C4-2B (cell line): ENCODE data around the gene SPAAR.
"Not testable (repeated sequence)": the region's sequence is repeated elsewhere in the genome, so short reads cannot be mapped to it uniquely, and the experiment has no call there.

Source experiments
- H3K27ac ChIP-seq: fragments of 450-650 bp; 2 replicates; pipeline ENCODE4 v1.5.1; 2017
- ZFX ChIP-seq: fragments of 450-650 bp; IDR thresholded peaks from 2 replicates; pipeline ENCODE4 v1.6.1; 2017
- TF ChIP-seq, protein P1 (sequence below): fragments of 450-650 bp; conservative IDR thresholded peaks from 2 replicates; pipeline ENCODE4 v1.5.1; 2017; ENCODE audit warnings: mild to moderate bottlenecking

SPAAR gene

DNA sequence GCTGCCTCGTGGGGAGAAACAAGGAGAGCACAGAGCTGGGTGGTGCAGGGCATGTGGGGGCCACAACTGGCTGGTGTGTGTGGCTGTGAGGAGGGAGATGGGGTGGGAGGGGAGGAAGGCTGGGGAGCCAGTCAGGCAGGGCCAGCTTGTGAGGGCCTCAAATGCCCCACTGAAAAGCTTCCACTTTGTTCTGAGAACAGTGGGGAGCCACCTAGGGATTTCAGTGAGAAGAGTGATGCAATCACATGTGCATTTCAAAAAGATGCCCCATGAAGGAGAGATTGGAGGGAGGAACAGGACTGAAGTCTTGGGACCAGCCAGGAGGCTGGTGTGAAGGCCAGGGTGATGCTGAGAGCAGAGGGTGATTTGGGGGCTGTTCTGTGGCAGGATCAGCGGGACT, 40.4 kb upstream of the SPAAR start:
- H3K27ac ChIP-seq, result no peak overlapping the region
- TF ChIP-seq, protein P1, sequence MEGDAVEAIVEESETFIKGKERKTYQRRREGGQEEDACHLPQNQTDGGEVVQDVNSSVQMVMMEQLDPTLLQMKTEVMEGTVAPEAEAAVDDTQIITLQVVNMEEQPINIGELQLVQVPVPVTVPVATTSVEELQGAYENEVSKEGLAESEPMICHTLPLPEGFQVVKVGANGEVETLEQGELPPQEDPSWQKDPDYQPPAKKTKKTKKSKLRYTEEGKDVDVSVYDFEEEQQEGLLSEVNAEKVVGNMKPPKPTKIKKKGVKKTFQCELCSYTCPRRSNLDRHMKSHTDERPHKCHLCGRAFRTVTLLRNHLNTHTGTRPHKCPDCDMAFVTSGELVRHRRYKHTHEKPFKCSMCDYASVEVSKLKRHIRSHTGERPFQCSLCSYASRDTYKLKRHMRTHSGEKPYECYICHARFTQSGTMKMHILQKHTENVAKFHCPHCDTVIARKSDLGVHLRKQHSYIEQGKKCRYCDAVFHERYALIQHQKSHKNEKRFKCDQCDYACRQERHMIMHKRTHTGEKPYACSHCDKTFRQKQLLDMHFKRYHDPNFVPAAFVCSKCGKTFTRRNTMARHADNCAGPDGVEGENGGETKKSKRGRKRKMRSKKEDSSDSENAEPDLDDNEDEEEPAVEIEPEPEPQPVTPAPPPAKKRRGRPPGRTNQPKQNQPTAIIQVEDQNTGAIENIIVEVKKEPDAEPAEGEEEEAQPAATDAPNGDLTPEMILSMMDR, result no peak
- no peak for TF ChIP-seq ZFX

DNA sequence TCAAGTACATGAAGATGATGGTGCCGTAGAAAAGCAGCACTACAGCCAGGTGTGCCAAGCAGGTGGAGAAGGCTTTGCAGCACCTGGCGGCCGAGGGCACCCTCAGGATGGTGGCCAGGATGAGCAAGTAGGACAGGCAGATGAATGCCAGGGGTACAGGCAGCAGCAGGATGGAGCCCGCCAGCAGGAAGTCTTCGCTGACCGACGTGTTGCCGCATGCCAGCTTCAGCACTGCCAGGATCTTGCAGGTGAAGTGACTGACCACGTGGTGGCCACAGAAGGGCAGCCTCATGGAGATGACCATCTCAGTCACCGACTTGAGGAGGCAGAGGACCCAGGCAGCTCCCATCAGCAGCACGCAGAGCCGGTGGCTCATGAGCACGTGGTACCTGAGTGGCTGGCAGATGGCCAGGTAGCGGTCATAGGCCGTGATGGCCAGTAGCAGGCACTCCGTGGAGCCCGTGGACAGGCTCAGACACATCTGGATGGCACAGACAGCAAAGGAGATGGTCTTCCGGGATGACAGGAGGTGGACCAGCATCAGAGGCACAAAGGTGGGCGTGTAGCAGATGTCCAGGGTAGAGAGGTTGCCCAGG, 39.6 kb upstream of the SPAAR start:
- no peak overlapping the region for H3K27ac ChIP-seq
- TF ChIP-seq, protein P1, result no peak
- no peak for TF ChIP-seq ZFX

DNA sequence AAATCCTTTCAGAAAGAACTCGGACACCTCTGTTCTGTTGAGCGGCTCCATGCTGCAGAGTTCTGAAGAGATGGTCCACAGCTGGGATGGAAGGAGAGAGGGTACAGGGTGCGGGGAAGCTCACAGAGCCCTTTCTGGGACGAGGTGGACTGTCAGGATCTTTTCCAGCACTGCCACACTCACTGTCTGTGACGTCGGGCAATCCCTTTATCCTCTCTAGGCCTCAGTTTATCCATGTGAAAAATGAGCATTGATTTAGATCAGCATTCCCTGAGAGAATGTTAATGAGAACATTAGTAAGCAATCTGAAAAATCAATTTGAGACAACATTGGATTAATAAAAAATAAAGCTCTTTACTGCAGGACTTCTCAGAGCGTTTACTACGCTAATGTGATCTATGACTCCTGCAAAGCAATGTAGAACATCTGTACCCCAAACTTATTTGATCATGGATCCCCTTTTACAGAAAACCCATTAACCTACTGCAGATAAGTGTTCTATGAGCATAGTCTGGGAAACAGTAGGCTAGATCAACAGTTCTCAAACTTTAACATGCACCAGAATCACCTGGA, 38.9 kb upstream of the SPAAR start, which contains the start of gene OR13J1:
Gene OR13J1, minus strand, starts transcription at position 51 of the 573 bp plus-strand sequence. Its CDS starts 0 bp downstream, at position 51.
- no peak for TF ChIP-seq ZFX
- TF ChIP-seq, protein P1, result no peak
- peak within 1 kb of the TSS; percentile 47 for H3K27ac ChIP-seq

DNA sequence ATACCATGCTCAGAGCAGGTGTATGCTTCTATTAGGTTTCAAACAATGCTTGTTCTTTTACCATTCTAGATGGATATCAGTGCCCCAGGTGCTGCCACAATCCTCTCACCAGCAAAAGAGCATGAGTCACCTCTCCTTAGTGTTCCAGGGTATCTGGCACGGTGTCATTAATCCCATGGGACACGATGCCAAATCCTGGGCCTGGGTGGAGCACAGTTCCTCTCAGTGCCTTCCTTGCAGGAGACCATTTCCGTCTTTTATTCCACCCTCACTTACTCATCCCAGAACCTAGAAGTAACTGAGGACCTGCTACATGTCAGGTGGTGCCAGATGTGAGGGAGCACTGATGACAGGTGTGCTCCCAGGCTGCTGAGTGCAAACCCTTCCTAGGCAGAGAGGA, 37.7 kb upstream of the SPAAR start:
- TF ChIP-seq, protein P1, result no peak
- TF ChIP-seq ZFX, result no peak

DNA sequence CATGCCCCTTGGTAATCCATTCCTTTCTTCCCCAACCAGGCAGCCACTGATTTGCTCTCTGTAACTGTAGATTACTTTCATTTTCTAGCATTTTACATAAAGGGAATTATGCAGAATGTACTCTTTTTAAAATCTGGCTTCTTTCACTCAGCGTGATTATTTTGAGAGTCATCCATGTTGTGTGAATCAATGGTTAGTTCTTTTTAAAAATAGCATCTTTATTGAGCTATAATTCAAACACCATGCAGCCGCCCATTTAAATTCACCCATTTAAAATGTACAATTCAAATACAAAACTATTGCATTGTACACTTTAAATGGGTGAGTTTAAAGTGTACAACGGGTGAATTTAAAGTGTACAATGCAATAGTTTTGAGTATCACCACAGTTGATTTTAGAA, 36.8 kb upstream of the SPAAR start:
- no peak overlapping the region for H3K27ac ChIP-seq
- TF ChIP-seq, protein P1, result no peak
- no peak for TF ChIP-seq ZFX

More for the DNA sequence above, 37.7 kb upstream of the SPAAR start:
- peak overlapping the region; percentile 47 for H3K27ac ChIP-seq

DNA sequence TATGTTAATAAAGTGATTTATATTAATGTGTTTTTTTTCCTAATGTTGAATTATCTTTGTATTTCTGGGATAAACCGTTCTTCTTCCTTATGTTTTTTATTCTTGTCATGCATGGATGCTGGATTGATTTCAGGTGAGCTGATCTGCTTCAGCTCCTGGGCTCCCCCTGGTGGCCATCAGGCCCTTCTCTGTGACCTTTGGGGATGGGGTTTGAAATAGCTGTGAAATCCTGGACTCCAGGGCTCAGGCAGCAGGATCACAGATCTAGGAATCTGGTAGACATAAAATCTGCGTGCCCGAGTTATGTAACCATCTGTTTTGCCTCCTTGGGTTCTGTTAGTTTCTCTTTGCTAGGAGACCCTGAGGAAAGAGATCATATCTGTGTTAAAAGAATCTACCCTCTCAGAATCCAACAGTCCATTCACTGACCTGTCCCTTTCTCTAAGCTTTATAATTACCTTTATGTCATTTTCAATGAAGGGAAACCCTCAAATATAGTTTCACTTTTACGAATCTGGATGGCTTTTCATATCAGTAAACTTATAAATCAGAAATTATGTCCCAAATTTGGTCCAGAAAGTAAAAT, 26.9 kb upstream of the SPAAR start:
- H3K27ac ChIP-seq, result no peak overlapping the region
- no peak for TF ChIP-seq ZFX
- TF ChIP-seq, protein P1, result peak; percentile 99

DNA sequence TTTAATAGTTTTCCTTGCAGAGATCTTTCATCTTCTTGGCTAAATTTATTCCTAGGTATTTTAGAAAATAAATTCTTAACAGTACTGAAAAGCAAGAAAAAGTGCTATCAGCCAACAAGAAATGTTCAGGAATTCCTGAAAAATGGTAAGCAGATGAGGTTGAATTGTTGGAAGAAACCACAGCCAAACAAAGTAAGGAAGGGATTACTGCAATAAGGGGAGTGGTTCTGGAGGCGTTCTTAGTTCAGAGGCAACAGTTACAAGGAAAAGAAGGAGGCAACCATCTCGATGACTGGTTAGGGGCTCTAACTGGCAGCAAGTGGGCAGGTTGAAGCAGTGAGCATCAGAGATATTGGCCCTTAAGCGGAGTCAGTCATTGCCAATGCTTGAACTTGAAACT, 26.3 kb upstream of the SPAAR start:
- TF ChIP-seq ZFX, result no peak
- TF ChIP-seq, protein P1, result no peak

DNA sequence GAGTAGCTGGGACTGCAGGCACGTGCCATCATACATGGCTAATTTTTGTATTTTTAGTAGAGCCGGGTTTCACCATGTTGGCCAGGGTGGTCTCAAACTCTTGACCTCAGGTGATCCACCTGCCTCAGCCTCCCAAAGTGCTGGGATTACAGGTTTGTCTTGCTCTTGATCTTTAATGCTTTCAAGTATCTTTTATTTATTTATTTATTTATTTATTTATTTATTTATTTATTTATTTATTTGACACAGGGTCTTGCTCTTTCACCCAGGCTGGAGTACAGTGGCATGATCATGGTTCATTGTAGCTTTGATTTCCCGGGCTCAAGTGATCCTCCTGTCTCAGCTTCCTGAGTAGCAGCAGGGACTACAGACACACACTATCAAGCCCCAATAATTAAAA, 24.4 kb upstream of the SPAAR start:
- H3K27ac ChIP-seq, result not testable (repeated sequence)

More for the DNA sequence above, 26.3 kb upstream of the SPAAR start:
- no peak overlapping the region for H3K27ac ChIP-seq
